Activated effector memory CD4-positive, alpha-beta T cell treated with Interleukin-2 at 50 U/mL for 16 hours (primary cell): ENCODE measurements around the gene NOTCH1.
"Not testable (repeated sequence)": the region's sequence is repeated elsewhere in the genome, so short reads cannot be mapped to it uniquely, and the experiment has no call there.

Experiments used
- DNase-seq: peaks from one replicate; pipeline ENCODE4 v3.0.0-alpha.2; 2020

NOTCH1 gene

DNA sequence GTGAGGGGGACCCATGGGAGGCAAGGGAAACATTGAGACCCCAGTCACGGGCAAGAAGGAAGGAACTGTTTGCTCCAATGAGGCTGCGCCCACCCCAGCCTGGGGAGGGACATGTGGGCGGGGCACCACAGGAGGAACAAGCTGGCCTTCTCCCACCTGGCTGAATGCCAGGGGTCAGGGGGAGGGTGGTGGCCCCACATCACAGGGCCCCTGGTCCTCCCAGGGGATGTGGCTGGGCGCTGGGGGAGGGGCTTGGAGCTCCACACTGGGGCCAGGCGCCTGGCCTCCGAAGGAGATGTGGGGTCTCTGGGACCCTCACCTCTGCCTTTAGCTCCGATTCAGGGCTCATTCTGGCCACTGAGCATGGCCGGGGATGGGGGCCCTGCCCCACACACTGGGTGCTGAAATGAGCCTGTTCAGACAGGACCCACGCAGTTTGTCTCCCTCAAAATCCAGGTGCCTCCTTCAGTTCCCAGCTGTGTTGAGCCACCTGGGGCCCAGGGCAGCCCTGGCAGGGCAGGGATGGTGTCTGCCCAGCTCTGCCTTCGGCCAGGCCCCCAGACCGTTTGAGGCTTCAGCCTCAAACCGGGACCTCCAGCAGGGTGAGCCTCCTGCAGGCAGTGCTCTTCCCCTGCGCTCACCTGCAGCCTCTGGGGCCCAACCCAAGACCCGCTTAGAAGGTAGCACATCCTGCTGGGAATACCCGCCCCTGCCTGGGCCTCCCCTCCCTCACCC lies 33.2 kb upstream of the NOTCH1 start:
- no peak for DNase-seq

DNA sequence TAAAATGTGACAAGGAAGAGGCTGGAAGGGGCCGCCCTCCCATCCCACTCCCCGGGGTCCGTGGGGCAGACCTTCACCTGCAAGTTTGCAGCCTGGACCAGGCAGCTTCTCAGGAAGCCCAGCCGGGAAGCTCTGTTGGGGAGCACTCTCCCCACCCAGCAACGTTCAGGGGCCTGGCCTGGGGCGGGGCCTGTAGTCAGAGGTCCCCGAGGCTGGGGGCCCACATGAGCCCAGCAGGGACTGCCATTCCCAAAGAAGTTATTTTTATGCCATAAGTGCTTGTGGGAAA lies 32.7 kb upstream of the NOTCH1 start:
- no peak for DNase-seq

DNA sequence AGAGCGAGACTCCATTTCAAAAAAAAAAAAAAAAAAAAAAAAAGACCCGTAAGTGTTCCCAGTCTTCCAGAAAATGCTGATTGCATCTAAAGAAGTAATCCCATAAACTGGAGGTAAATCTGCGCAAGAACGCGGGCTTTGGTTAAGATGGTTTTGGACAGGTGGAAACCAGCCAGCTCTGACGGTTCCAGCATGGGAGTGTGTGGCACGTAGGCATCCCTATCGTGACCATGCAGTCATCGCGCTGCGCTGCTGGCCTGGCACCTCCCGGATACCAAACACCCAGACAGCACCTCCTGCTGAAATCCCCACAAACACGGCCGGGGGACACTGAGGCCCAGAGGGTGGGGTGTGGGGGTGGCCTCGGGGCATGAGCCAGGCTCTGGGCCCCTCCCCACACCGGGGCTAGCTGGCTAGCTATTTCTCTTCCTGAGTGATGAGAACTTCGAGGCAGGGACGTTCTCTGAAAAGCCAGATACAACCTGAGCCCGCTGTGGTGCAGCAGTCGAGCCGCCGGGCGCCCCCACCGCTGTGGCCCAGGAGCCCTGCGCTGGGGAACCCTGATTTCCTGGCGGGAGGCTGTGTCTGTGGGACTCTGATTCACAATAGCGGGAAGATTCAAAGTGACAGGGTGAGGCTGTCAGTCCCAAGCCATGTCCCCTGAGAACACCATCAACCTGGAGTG lies 32.2 kb upstream of the NOTCH1 start:
- no peak for DNase-seq

DNA sequence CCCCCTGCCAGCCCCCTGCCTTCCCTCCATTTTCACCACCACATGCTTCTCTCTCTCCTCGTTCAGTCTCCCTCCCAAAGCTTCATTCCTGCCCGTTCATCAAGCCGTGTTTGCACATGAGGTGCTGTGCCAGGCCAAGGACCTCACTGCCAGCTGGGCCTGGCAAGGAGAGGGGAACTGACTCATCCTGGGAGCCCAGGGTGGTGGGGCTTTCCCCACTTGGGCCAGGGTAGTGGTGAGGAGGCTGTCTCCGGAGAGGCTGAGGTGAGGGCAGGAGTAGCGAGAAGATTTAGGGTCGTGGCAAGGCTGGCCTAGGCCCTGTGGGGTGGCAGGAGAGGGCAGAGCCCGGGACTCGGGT lies 30.4 kb upstream of the NOTCH1 start:
- no peak for DNase-seq

DNA sequence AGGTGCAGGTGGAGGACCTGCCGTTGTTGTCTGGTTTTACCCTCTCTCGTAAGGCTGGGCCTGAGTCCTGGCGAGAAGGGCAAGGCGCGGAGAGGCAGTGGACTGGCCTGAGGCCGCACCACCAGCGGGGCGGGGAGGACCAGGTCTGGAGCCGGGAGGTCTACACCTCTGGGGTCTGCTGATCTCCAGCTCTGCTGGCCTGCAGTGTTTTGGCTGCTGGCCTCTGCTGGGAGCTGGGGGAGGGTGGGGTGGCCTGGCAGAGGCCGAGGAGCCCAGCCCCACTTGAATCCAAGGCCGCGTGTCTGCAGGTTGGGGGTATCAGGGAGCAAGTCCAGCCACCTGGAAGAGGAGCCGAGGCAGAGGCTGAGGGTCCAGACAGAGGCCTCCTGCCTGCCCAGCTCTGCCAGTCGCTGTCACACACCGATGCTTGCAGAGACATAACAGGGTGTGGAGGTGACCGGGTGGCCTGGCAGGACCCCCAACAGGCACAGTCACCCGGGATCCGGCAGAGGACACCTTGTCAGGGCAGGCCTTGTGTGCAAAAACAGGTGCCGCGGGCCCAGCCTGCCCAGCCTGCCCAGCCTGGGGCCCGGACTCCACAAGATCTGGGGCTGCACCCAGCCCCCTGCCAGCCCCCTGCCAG lies 29.9 kb upstream of the NOTCH1 start:
- DNase-seq: no peak

DNA sequence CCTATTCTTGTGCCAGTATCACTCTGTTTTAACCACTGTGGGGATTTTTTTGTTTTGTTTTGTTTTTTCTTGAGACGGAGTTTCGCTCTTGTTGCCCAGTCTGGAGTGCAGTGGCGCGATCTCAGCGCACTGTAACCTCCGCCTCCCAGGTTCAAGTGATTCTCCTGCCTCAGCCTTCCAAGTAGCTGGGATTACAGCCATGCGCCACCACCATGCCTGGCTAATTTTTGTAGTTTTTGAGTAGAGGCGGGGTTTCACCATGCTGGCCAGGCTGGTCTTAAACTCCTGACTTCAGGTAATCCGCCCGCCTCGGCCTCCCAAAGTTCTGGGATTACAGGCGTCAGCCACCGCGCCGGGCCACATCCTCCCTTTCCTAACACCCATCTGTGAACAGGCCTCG lies 28.8 kb upstream of the NOTCH1 start:
- not testable (repeated sequence) for DNase-seq

DNA sequence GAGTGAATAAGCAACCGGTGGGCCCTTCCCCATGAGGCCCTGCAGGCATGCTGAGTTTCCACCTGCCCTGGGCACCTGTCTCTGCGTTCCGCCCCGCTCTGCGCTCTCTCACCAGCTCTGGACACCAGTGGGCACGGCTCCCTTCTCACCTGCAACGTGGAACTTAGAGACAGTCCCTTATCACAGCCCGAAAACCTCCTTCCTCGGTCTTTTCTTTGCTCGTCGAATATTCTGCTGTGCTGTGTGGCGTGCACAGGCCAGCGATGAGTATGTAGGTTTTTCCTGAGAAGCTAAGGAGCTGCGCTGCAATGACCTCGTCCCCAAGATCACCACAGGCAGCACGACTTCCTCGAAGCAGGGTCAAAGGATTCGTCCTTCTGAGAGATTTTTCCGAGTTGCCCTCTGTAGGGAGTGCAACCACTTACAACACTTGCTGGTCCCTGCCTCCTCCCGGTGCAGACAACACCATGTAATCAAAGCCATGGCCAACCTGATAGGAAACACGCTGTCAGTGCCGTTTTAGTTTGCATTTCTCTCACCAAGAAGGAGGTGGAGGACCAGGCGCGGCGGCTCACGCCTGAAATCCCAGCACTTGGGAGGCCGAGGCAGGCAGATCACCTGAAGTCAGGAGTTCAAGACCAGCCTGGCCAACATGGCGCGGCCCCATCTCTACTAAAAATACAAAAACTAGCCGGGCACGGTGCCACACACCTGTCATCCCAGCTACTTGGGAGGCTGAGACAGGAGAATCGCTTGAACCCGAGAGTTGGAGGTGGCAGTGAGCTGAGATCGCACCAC lies 27.2 kb upstream of the NOTCH1 start:
- DNase-seq: no peak

DNA sequence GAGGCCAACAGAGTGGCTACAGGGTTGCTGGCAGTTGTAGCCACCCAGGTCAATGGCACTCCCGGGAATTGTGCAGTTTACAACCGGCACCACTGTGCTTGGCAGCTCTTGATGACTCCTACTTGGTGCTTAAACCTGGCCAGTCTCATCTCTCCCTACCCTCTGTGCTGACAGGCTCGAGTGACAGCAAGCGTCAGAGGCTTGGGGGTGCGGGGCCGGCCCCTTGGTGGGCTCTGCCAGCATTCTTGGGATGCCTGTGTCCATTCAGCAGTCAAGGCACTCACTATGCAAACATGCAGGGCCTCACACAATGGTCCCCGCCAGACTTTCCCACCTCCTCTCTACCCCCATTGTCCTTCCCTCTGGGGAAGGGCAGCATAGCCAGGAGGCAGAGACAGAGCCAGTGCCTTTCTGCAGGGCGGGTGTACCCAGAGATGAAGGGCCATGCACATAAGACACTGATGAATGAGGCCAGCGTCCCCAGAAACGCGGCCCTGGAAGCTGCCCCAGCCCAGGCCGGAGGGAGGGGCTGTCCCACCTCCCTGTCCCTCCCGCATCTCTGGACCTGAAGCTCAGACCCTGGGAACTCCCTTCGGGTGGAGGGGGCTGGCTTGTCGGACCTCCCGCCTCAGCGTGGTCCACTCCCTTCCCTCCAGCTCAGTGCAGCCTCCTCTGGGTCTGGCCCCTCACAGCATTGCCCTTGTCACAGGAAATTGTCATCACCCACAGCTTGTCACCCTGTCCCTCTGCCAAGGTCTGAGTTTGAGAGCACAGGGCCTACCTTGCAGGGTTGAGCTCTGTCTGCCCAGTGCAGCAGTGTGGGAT lies 26.4 kb upstream of the NOTCH1 start:
- DNase-seq: no peak

DNA sequence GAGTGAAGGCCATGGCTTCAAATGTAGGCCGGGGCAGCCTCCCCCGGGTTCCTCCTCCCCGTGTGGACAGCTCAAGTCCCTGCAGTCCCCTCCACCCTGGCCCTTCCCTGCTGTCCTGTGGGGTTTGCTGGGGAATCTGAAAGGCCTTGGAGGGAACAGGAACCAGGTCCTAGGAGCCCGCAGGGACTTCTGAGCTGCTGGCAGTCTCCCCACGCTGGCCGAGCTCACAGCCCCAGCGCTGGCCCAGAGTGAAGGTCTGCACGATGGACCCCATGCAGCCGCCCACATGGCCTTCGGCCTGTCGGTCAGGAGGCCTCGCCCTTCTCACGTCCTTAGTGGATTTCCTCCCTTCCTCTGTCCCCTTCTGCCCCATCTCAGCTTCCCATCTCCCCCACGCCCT lies 25.7 kb upstream of the NOTCH1 start:
- DNase-seq: no peak

DNA sequence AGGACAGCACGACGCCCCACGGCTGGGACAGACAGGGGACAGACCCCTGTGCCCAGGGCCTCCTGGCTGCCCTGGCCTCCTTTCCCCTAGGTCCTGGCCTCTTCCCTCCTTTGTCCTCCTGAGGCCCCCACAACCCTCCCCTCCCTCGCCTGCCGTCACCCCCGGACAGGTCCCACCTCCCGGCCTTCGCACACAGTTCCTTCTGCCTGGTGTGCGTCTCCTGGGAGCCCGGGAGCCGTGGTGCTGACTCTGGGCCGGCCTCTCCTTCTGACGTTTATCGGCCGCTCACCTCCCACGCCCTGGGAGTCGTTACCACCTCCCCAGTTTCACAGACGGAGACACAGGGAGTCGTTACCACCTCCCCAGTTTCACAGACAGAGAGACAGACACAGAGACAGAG lies 25.1 kb upstream of the NOTCH1 start:
- no peak for DNase-seq

DNA sequence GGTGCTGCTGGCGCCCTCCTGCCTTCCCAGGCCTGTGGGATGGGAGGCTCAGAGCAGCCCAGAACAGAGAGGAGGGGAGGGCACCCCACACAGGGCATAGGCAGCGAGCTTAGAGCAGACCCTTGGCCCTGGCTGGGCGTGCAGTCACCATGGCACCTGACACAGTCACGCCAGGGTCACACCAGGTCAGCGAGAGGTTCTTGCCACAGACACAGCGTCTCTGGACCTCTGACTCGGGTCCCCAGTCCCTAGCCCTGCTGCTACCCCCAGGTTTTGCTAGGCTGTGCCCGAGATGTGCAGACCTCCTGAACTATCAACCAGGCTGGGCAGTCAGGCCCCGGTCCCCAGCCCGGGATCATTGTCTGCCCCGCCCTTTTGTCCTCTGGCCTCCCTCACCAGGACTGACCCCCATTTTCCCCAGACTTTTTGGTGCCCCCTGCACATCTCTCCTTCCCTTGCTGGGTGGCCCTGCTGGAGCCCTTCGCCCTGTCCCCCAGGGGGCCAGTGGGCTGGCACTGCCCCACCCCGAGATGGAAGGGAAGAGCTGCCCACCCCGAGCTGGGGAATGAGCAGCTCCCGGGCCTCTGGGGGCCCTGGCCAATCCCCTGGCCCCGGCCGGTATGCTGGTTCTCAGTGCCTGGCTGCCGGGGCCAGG lies 24.5 kb upstream of the NOTCH1 start:
- no peak for DNase-seq

DNA sequence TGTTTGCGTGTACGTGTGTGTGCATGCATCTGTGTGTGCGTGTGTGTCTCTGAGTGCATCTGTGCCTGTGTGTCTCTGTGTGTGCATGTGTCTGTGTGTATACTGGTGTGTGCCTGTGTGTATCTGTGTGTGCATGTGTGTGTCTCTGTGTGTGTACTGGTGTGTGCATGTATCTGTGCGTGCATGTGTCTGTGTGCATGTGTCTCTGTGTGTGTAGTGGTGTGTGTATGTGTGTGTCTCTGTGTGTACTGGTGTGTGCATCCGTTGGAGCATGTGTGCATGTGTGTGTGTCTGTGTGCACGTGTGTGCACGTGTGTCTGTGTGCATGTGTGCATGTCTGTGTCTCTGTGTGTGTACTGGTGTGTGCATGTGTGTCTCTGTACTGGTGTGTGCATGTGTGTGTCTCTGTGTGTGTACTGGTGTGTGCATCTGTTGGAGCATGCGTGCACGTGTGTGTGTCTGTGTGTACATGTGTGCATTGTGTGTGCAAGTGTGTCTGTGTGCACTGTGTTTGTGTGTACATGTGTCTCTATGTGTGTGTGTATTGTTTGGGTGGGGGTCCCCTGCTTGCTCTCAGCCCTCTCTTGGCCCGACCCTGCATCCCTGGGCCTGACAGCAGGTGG lies 23.8 kb upstream of the NOTCH1 start:
- no peak for DNase-seq

DNA sequence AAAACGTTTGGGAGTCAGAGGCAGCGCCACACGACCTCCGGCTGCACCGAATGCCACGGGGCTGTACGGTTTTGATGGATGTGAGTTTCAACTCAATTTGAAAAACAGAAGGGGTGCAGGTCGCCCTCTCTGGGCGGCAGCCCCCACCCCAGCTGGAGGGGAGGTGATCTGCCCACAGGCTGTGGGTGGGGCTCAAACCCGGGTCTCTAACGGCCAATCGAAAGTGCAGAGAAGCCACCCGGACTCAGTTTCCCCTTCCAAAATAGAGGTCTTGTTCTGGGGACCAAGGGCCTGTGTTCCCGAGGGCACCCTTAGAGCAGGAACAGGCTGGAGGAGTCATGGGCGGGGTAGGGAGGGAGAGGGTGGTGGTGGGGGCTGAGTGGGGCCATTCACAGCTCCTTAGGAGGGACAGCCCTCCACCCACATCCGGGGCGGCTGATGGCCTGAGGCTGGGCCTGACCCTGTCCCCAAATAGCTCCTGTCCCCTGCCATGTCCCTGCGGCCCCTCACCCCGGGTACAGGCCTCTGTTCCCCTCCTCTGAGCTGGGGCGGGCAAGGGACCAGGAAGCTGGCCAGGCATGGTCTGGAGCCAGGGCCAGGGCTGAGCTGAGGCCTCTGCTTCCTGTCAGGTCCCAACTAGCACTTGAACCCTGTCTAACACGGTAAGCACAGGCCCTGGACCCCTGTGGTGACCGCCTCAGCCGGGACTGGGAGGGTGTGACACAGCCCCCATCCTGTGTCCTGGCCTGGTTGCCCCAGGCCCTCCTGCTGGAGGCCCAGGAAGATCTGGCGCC lies 22.6 kb upstream of the NOTCH1 start:
- DNase-seq: no peak

DNA sequence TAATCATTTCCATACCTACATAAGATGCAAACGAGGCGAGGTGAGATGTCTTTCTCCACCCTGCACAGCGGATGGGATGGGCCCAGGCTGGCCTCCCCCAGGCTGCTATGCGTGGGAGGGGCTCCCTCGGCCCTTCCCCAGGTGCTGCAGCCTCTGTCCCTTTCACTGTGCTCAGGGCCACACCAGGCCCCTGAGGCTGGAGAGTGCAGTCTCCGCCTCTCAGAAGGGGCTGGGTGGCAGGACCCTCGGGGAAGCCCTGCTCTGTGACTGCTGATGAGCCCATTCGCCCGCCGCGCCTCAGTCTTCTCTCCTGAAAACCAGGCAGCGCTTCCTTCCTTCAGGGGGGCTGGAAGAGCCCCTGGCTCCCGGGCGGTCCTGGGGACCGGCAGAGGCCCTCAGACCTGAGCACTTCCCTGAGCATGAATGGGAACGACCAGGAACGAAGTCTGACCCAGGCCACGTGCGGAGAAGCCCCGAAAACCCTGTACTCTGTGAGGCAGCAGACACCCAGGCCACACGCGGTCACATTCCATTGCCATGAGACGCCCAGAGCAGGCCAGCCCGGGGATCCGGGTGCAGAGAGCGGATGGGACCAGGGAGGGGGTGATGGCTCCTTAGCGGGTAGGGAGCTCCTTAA lies 21.9 kb upstream of the NOTCH1 start:
- DNase-seq: no peak

DNA sequence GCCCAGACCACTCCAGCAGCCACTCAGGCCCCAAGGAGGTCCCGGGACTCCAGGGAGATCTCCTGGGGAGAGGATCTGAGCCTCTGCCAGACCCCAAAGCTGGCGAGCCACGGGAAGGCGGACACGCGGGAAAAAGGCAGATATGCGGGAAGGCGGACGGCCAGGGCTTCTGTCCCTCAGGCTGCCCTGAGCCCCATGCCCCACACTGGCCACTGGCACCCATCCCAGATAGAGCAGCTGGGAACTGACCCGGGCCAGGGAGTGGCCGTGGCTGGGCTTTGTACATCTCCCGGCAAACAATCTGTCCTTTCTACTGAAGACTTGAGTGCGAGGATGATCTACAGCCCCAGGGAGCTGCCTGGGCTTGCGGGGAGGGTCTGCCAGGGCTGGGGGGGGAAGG lies 21.1 kb upstream of the NOTCH1 start:
- no peak for DNase-seq

DNA sequence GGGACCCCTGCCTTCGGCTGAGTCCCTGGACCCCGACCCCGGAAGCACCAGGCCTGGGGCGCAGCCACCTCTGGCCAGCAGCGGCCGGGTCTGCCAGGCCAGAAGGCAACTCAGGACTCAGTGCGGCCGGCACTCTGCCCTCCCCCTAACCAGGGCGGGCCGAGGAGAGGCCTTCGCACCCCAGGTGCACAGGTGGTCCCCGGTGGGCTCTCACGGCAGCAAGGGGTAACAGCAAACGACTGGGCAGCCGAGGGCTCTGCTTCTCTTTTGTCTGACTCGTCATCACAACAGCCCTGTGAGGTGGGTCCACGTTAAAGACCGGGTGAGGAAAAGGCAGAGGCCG lies 20.7 kb upstream of the NOTCH1 start:
- no peak for DNase-seq

DNA sequence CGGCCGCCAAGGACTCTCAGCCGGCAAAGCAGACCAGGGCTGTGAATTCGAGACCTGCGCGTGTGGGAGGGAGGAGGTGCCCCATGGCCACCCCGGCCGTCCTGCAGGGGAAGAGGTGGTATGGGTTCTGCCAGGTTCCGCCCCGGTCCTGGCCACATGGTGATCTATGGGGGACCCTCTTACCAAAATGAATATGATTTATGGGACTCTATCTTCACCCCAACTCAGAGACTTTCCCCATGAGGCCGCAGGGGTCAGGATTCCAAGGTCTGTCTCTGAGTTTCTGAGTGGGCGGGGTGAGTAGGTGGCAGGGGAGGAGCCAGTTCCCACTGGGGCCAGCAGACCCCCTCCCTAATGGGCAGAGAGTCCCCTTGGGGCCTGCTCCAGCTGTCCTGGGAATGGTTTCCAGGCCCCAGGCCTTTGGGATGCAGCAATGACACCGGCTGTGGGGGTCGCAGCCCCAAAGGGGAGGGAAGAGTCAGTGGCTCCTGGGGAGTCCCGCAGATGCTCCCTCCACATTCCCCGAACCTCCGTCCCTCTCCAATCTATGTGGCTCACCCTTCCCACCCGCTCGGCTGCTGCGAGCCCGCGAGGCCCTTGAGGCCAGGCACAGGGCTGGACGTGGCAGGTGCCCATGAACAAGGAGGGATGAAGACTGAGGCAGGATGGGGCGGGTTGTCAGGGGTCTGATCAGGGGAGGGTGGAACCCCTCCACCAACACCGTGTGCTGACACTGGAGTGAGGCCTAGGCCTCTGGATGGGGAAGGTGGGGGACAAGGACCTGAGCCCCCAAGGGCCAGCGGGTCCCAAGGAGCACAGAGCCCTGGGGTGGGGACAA lies 20.1 kb upstream of the NOTCH1 start:
- no peak for DNase-seq

DNA sequence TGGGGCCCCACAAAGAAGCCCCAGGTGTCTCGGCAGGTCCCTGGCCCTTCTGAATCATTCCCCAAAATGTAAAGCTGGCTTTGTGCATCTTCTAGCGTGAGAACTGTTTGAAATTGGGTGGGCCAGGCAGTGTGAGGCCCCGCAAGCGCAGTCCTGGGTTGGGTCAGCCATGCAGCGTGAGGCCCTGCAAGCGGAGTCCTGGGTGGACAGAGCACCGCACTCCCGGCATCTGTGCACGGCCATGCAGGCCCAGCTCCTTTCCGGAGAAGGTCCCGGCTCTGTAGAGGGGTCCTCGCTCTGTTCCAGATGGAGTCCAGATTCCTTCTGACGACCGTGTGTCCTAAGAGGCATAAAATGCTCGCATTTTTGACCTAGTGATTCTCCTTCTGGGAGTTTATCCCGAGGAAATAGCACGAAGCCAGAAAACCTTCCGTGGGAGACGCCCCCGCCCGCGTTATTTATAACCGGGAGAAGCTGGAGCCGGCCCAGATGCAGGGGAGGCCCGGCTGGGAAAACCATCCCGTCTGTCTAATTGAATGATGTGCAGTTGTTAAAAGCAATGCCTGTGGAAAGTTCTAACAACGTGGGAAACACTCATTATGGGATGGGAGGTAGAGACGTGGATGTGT lies 19.4 kb upstream of the NOTCH1 start:
- no peak for DNase-seq

DNA sequence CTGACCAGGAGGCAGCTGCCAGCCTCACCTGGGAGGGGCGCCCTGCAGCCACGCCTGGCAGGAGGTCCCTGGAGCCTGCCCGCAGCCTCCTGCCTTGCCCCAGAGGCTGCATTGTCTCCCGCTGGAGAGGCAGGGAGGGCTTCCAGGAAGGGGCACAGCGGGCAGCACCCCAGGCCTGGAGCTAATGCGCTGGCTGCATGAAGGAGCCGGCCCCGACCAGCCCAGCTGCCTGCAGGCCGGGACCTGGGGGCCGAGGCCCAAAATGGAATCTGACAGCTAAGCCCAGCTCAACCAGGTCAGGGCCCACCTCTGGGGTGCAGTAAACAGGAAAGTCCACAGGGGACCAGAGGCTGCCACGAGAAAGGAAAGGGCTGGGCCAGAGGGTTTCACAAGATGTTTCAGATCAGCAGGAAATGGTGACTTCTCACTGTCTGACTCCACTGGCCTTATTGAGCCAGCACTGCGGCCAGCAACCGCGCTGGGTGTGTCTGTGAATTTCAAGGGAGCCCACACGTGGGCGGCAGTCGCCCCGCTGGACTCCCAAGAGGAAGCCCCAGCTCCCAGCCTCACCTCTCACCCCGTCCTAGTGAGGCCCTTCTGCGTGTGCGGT lies 18.6 kb upstream of the NOTCH1 start:
- DNase-seq: no peak
